Right ventricle myocardium superior (tissue), 1 donor: ENCODE data around the gene LDAH. TPM values are rescaled to one million over a fixed set of nuclear protein-coding genes. Genes with fewer than 3 reads are reported as not detected.
"Not testable (repeated sequence)": the region's sequence is repeated elsewhere in the genome, so short reads cannot be mapped to it uniquely, and the experiment has no call there.

Experiments used
- ATAC-seq: fragments of 200-7000 bp; cut with Tn5 transposase; one replicate; pipeline ENCODE4 v1.9.1; 2020; ENCODE audit warnings: mild to moderate bottlenecking; ENCODE audit not compliant: poor library complexity
- DNase-seq: peaks from one replicate; pipeline ENCODE4 v3.0.0-alpha.2; 2020
- intact Hi-C: fragments of 100-400 bp; cut with DNase I; formaldehyde crosslinking; loops from one replicate; pipeline ENCODE4 v1.11.2; 2022
- total RNA-seq: library from RNA; stranded (reverse); fragmentation: NEBNext Ultra II Directional; extraction: Animal tissue kit (Norgen Biotek cat#: 25700); gene quantifications from one replicate; pipeline ENCODE4 v1.2.1, GENCODE V29; 2021
- donor health status: DM: no; HTN: yes; CAD: no; lungs with severe emphysema.

LDAH gene
- total RNA-seq, 1 donor from 2014 or later, result 7.0 TPM

DNA sequence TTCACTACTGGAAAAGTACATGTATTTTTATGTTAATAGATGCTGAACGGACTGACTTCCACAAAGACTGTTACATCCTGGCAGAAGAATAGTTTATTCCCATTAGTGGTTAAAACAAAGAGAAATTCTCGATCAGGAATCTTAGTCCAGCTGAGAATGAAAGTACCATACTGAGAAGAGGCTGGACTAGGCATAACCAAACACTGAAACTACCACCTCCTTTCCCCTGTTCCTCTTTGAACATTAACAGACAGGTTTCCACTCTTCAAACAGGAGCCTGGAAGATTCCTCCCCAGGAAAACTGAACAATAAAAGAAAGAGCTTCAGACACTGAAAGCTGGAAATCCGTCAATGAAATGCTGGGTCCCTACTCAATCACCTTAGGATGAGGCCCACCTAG lies 25.8 kb downstream of the LDAH start:
- DNase-seq, result no peak
- intact Hi-C loops, result no loop called here
- ATAC-seq, result no peak

DNA sequence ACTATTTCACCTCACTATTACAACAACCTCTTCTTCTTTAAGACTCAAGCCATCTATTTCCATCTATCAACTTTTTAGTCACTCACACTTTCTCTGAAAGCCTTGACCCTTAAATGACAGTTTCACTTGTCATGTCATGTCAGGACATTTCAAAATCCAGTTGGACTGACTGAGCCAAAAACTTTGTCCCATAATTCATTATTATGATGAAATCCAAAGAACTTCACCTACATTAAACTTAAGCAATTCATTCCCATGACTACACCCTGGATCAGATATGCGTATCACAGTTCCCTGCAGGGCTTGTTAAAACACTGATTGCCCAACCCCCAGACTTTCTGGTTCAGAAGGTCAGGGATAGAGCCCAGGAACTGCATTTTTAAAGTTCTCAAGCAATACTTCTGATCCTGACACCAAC lies 26.5 kb downstream of the LDAH start:
- intact Hi-C loops, result no loop called here
- DNase-seq, result no peak
- no peak for ATAC-seq

DNA sequence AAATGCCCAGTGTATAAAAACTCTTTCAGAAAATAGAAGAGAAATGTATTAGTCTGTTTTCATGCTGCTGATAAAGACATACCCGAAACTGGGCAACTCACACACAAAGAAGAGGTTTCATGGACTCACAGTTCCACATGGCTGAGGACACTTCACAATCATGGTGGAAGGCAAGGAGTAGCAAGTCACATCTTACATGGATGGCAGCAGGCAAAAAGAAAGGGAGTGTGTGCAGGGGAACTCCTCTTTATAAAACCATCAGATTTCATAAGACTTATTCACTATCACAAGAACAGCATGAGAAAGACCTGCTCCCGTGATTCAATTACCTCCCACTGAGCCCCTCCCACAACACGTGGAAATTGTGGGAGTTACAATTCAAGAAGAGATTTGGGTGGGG lies 29.0 kb downstream of the LDAH start:
- DNase-seq, intact Hi-C loops, ATAC-seq: not testable (repeated sequence)

- intact Hi-C loops, result no loop called here
- DNase-seq, result no peak
- no peak for ATAC-seq
Observed at GRCh38 chr2:20781656-20782265, 41.1 kb downstream of the LDAH start.

GRCh38 chr2:20771299-20771698 lies 51.6 kb downstream of the LDAH start:
- no peak for DNase-seq
- intact Hi-C loops, result no loop called here
- ATAC-seq, result no peak

GRCh38 chr2:20766798-20767644 lies 55.9 kb downstream of the LDAH start:
- intact Hi-C loops, result no loop called here
- no peak for DNase-seq
- no peak for ATAC-seq

DNA sequence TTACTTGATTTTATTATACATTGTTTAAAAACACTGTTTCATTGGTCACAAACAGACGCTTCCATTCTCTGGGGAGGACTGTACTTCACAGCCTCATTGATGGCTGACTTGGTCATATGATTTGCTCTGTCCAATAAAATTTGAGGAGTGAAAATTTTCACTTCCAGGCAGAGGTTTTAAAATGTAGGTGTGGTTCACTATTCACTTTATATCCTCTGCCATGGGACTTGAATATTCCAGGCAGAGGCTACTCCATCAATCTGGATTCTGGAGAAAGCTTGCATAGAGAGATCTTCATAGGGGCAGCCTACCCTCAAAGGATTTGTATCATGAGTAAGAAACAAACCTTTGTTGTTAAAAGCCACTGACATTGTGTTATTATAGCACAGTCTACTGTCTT lies 56.7 kb downstream of the LDAH start:
- no peak for ATAC-seq
- DNase-seq, result no peak
- intact Hi-C loops, result no loop called here

DNA sequence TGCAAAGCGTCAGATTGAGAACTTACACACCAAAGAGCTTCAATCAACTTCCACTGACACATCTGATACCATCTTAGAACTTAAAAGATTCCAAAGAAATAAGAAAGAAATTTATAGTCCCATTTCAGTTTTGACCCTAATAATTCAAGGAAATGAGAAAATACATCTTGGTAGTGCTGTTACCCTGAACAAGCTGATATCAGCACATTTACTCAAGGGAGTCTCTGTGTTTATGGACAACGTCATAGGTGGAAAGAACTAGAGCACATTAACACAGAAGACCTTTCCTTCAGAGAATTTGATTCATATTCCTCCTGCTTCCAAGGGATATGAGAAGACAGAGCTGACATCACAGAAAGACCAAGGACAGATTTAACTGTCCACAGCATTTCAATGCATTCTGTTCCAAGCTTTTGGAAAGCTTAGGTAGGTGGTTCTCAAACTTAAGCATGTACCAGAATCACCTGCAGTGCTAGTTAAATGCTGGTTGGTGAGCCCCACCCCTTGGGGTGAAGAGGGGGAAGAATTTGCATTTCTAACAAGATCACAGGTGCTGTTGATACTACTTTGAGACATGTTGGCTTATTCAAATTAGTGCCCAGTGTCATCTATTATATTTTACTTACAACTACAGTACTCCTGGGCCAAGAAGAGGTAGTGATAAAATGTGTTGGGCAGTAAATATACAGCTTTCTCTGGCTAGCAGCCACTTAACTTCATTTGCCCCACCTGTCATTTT lies 59.8 kb downstream of the LDAH start:
- ATAC-seq (no peak), DNase-seq (no peak)
- intact Hi-C loops, result no loop called here

DNA sequence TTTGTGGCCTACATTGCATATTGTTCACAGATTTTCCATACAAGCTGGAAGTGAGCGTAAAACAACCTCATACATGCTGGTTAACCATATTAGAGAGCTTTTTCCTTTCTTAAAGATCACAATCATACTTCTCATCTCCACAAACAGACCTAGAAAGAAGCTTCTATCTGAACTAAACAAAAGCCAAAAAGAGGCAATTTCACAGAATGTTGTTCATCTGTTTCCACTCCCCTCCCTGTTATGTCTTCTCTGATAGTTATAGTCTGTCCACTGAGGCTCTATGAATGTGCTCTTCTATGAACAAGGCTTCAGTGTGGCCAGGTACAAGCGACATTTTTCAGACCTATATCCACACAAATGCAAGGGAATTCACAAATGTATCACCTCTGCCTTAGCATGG lies 63.4 kb downstream of the LDAH start:
- ATAC-seq, result no peak
- intact Hi-C loops, result no loop called here

DNA sequence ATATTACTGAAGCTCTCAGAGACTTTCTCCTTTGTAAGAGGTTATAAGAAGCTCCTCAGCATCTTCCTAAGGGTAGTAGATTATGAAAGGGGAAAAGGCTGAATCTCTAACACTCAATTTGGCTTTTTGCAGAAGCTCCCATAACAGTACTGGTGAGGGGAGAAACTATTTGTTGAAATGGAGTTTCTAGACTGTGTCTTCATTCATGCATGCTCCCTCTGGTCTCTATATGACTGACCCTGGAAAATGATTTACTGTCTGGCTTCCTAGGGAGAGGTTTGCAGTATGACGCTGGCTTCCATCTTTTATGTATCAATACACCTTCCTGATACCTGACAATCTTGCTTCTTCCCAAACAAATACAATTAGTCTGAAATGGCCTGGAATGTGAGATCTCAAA lies 63.9 kb downstream of the LDAH start:
- intact Hi-C loops, result no loop called here
- ATAC-seq (no peak), DNase-seq (no peak)

More for the DNA sequence above, 63.4 kb downstream of the LDAH start:
- no peak for DNase-seq

GRCh38 chr2:20757405-20758090 lies 65.4 kb downstream of the LDAH start:
- DNase-seq (no peak), ATAC-seq (no peak)
- intact Hi-C loops, result no loop called here

DNA sequence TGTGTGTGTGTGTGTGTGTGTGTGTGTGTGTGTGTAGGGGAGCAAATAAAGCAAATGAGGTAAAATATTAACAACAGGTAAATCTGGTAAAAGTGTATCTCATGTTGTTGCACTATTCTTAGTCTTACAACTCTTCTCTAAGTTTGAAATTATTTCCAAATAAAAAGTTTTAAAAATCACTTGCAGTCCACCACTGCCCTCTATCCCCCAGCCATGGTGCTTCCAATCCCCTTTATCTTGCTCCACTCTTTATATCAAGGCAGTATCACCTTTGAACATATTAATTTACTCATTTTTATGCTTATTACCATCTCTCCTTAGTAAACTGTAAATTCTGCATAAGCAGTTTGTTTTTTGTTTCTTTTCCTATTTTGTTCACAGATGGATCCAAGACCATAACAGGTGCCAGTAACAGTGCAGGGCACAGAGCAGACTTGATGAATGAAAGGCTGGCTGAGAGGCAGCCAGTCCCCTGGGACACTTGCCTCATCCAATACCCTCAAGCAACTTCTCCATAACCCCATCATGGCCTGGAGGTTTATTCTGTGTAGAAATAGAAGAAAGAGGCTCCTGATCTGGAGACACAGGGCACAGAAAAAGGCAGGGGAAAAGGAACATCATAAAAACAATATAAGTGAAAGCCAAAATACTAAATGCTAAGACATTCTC lies 67.6 kb downstream of the LDAH start:
- DNase-seq (no peak), ATAC-seq (no peak)
- intact Hi-C loops, result no loop called here

- intact Hi-C loops, result no loop called here
- ATAC-seq, result no peak
Observed at GRCh38 chr2:20752293-20752692, 70.6 kb downstream of the LDAH start.

GRCh38 chr2:20747317-20747716 lies 75.6 kb downstream of the LDAH start:
- ATAC-seq (no peak), DNase-seq (no peak)
- intact Hi-C loops, result no loop called here

More at GRCh38 chr2:20752293-20752692, 70.6 kb downstream of the LDAH start:
- DNase-seq, result no peak

- no peak for ATAC-seq
- intact Hi-C loops, result no loop called here
- no peak for DNase-seq
Observed at GRCh38 chr2:20745924-20746555, 76.9 kb downstream of the LDAH start.

- no peak for DNase-seq
- ATAC-seq, result no peak
- intact Hi-C loops, result no loop called here
Observed at GRCh38 chr2:20744366-20745335, 78.2 kb downstream of the LDAH start.

DNA sequence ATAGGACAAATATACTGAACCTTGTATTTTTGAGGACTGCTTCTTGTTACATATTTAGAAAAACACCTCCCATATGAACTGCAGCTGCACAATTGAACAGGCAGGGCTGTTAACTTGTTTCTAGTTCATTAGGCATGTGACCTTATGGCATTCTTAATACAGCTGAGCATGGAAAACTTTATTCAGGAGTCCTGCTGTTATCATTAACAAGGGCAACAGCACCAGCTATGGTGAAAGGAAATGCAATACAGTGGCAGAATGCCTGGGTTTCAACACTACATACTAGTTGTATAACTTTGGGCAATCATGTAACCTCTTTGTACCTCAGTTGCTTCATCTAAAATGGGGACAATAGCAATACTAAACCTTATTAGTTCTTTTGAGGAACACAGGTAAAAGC lies 84.1 kb downstream of the LDAH start:
- ATAC-seq, result no peak
- intact Hi-C loops, result no loop called here
- DNase-seq, result no peak
